HG02943 (cell line): ENCODE data around the gene CDCA3.

Experiments
- ATAC-seq: cut with Tn5 transposase; IDR thresholded peaks from one replicate; pipeline ENCODE4 v1.9.1; 2021; ENCODE audit warnings: mild to moderate bottlenecking, low read depth, moderate library complexity; ENCODE audit not compliant: unreplicated experiment

CDCA3 gene

DNA sequence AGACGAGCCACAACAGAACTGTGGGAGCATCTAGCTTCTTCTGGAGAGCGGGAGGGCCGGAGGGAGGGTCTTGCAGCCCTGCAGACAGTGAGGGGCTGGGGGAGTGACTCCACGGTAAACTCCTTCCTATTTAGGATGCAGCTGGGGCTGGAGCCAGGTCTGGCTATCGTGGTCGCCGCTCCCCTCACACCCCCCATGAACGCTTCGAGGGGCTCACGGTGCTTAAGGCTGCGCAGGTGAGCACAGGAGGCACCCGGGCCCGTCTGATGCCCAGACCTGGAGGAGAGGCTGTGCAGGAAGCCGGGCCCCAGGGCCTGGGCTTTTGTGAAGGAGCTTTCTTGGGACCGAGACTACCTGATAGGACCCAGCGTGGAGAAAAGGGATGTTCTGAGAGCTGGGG, 14.2 kb downstream of the CDCA3 start:
- no peak for ATAC-seq

DNA sequence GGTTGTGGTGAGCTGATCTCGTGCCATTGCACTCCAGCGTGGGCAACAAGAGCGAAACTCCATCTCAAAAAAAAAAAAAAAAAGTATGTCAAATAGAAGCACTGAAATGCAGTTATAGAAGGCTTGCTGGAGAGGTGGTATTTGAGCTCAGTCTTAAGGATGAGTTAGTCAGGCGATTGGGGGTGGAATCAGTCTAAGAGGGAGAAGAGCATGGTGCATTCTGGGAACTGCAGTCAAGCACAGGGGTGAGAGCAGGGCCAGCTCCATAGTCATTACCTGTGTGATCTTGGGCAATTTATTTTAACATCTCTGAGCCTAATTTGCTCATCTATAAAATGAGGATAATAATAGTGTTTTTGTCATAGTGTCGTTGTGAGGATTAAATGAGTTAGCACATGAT, 16.2 kb downstream of the CDCA3 start:
- ATAC-seq = no peak

DNA sequence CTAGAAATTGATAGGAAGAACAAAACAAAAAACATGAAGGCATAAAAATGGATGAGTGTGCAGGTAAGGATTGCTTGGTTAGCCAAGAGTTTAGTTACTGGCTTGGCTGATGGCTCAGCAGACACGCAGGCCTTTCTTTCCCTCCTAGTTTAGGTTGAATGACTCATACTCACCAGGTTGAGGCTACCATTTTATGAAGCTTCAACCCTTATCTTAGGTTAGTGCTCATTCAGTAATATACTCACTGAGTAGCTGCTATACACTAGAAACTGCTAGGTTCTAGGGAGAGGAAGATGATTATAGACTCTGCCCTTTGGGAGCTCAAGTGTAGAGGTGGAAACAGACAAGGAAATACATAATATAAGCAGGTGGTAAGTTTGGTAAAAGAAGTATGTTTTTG, 16.8 kb downstream of the CDCA3 start:
- ATAC-seq = no peak

DNA sequence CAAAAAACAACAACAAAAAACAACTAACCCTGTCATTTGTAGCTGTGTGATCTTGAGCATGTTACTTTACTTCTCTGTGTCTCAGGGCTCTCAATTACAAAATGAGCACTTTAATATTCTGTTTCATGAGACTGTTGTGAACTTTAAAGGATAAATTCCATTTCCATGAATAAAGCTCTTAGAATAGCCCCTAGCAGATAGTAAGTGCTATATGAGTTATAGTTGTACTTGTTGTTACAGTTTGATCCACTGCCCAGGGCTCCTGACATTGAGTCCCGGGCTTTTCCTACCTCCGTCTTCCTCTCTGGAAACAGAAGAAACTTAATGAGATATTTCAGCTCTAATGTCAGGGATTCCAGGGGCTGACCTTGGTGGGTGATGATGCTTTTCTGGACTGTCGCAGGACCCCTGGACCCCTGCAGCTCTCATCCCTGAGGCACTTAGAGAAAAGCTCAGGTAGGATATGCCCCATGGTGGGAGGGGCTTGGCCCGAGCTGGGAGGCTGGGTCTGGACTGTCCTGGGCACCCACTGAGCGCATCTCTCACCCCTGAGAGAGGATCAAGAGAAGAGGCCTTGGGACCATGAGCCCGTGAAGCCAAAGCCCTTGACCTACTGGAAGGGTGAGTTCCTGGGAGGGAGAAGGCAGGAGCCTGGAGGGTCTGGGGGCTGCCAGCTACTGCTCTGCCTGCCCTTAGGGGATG, 17.7 kb downstream of the CDCA3 start:
- no peak for ATAC-seq

DNA sequence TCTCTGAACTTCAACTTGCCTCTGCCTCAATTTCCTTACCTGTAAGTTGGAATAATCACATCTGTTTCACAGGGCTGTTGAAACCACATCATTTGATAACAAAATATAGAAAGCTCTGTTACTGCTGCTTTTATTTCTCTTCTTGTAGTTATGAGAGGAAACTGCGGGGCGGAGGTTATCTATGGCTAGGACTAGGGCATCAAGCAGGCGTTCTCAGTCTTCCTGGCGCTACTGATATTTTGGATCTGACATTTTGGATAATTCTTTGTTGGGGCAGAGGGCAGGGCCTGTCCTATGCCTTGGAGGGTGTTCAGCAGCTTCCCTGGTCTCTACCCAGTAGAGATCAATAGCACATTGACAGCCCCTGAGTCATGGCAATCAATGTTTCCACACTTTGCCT, 19.0 kb downstream of the CDCA3 start:
- no peak for ATAC-seq

DNA sequence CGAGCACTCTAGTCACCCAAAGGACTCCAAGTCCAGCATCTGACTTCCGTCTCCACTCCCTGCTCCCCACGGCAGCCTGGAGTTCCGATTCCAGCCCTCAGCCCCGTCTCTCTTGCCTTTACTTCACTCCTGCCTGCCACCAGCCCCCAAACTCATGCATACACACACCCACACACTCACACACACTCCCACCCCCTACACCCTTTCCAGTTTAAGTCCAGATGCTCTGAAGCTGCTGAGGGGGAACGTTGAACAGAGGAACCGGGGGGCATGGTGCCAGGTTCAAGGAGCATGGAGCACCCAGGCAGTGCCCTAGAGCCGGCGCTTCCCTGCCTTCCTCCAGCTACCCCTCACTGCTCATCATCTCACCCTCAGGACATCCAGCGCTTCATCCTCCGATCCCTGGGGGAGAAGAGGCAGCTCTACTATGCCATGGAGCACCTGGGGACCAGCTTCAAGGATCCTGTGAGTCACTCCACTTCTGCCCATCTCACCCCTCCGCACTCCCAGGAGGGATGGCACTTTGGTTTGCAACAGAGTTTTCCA, 19.6 kb downstream of the CDCA3 start:
- ATAC-seq = no peak

DNA sequence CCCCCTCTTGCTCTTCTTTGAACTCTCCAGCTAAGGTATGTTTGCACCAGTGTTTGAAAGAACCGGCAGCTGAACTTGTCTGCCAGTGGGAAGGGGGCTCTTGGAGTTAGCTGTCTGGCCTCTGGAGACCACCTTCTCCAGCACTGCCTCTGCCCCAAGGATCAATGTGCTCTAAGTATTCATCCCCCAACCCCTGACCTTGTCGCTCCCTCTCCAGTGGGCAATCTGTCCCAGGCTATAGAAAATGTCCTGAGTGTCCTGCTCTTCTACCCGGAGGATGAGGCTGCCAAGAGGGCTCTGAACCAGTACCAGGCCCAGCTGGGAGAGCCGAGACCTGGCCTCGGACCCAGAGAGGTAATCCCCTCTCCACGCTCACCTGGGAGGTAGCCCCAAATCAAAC, 20.1 kb downstream of the CDCA3 start:
- ATAC-seq = no peak

DNA sequence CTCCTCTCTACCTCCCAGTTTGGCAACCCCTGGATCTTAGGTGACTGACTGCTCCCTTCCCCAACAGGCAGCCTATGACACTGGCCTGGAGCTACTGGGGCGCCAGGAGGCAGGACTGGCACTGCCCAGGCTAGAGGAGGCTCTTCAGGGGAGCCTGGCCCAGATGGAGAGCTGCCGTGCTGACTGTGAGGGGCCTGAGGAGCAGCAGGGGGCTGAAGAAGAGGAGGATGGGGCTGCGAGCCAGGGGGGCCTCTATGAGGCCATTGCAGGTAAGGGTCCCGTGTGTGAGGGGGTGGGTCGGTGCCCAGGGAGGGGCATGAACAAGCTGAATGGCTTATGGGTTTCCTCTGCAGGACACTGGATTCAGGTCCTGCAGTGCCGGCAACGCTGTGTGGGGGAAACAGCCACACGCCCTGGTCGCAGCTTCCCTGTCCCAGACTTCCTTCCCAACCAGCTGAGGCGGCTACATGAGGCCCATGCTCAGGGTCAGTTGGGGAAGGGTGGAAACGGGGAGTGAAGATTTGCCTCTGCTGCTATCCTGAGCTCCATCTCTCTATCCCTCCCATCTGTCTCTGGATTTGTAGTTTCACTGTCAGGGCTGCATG, 20.7 kb downstream of the CDCA3 start:
- ATAC-seq = no peak

DNA sequence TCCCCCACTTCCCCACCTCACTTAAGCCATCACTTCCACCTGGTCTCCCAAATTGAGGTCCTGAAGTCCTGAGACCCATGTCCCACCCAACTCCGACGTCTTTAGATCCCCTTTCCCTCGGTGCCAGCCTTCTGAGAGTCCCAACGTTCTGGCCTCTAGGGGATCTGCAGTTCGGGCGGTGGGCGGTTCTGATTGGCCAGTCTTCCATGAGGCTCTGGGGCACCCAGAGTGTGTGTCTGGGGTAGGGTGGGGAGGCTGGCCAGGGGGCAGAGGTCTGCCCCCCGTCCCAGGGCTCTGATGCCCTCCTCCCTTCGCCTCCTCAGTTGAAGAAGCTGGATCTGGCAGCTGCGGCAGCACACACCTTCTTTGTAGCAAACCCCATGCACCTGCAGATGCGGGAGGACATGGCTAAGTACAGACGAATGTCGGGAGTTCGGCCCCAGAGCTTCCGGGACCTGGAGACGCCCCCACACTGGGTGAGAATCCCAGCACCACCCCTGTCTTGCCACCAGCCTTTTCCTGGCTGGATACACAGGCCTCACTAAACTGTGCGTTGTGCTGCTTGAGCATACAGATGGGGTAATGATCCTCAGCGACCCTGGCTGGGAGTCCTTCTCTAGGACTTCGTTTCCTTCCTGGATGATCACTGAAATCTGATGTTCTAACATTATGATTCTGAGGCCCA, 21.4 kb downstream of the CDCA3 start:
- ATAC-seq = no peak

DNA sequence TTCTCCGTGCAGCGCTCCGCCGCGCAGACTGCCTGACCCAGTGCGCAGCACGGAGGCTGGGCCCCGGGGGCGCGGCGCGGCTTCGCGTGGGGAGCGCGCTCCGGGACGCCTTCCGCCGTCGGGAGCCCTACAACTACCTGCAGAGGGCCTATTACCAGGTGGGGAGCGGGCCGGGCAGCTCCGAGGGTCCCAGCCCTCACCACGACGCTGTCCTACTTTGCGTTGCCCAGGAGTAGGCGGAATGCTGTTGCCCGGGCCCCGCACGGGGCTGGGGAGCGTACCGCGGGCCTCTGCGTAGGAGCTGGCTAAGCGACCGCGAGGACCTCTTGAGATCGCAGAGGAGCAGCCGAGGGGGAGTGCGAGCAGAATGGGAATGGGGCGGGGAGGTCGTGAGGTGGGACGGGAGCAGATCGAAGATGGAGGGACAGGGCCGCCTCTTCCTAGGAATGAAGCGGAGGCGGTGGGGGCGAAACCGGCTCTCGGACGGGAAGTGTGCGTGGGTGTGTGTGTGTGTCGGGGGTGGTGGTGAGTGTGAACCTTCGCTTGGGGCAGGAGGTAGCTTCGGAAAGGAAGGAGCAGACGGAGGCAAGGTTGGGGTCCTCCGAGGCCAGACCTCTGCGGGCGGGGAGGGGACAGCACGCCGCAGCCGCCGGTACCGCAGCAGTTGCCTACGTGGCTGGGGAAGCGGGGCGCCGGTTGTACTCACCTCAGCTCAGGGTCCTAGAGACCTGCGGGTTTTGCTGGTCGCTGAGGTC, 22.1 kb downstream of the CDCA3 start:
- ATAC-seq = no peak

DNA sequence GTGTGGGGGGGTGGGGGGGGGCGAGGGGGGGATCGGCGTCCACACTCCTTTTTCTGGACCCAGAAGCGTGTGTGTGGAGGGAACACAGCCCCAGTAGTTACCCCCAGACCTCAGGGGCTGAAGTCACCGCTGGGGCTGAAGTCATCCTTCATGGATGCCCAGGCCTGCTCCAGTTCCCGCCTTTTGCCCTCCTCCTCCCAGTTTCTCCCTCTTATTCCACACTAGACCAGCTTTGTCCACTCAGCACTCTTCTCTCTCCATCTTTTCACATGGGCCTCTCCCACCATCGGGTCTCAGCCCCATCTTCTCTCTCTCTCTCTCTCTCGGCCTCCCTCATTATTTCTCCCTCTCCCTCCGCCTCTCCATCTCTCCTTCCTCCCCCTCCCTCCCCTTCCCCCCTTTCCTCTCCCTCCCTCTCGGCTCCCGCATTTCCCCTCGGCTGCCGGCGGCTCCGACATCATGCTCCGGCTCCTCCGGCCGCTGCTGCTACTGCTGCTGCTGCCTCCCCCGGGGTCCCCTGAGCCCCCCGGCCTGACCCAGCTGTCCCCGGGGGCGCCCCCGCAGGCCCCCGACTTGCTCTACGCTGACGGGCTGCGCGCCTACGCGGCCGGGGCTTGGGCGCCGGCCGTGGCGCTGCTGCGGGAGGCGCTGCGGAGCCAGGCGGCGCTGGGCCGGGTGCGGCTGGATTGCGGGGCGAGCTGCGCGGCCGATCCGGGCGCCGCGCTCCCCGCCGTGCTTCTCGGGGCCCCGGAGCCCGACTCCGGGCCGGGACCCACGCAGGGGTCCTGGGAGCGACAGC, 22.9 kb downstream of the CDCA3 start, which contains the start of gene P3H3:
Gene P3H3 (plus strand): TSS at position 426 of the 799 bp plus-strand sequence. CDS start 34 bp downstream, at position 460.
- ATAC-seq = no peak

DNA sequence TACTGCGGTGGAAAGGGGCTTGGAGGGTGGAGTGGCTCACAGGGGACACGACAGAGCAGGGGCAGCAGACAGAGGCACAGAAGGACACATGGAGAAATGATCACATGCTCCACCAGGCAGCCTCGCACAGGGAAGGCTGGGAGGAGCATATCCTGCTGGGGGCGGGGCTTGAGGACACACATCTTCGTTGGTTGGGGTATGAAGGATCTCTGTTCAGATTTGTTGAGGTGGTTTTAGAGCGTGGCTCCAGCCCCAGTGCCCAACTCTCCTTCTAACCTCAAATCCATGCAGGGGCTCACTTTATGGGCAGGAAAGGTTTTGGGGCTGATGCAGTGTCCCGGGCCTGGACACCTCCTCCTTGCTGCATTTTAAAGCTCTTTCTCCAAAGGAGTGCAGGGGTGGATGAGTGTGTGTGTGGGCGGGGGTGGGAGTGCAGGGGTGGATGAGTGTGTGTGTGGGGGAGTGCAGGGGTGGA, 23.6 kb downstream of the CDCA3 start:
- no peak for ATAC-seq

DNA sequence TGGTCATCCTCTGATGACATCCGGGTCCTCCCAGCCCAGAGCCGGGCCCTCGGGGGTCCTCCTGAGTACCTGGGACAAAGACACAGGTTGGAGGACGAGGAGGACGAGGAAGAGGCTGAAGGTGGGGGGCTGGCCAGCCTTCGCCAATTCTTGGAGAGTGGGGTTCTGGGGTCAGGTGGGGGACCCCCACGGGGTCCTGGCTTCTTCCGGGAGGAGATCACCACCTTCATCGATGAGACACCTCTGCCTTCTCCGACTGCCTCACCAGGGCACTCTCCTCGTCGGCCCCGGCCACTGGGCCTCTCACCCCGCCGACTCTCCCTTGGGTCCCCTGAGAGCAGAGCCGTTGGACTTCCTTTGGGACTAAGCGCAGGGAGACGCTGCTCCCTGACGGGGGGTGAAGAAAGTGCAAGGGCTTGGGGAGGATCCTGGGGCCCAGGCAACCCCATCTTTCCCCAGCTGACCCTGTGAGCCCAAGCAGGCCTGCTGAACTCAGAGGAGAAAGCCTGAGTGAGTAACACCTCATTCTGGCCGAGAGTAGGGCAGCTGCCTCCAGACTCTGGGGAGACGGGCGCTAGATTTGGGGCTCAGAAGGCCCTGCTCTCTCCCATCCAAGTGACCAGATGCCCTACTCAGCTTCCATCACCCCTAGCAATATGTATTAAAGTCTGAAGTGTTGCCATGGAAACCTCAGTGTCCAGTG, 24.2 kb downstream of the CDCA3 start:
- ATAC-seq = no peak

DNA sequence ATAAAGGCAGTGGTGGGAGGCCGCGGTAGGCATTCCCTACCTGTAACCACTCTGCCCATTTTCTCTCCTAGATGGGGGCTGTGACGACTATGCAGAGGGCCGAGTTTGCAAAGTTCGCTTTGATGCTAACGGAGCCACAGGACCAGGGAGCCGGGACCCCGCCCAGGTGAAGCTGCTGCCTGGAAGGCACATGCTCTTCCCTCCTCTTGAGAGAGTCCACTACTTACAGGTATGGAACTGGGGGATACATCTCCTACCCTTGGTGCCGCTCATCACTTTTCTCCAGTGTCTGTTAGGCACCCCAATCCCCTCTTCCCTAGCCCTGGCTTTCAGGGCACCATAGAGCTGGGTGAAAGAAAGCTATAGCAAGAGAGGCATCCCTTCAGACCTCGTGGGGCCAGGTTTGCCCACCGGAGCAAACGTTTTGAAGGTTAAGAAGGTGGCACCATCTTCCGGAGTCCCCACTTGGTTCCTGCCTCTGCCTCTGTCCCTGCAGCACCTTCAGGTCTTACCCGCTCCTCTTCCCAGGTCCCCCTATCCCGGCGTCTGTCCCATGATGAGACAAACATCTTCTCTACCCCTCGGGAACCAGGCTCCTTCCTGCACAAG, 24.9 kb downstream of the CDCA3 start:
- no peak for ATAC-seq

DNA sequence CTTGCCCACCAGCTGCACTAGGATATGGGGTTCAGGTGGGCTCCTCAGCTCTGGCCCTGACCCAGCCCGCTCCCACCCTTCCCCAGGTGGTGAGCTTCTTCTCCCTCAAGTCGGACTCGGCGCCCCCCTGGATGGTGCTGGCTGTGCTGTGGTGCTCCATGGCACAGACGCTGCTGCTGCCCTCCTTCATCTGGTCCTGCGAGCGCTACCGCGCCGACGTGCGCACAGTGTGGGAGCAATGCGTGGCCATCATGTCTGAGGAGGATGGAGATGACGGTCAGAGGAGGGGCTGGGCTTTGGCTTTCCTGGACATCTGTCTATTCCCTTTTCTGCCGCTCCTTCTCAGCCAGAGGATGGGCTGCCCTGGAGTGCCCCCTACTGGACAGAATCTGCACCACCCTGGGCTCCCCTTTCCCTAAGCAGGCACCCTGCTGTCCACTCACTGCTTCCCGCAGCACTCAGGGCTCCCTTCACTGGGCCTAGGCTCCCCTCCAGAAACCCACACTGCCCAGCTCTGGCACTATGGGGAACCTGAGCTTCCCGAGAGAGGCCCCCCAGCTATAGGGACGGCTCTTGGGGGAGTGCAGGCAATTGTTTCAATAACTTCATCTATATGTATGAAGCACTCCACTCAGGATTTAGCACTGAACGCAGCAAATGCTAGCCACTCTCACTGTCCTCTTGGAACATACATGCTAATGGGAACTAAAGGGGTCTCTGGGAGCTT, 25.5 kb downstream of the CDCA3 start:
- no peak for ATAC-seq

DNA sequence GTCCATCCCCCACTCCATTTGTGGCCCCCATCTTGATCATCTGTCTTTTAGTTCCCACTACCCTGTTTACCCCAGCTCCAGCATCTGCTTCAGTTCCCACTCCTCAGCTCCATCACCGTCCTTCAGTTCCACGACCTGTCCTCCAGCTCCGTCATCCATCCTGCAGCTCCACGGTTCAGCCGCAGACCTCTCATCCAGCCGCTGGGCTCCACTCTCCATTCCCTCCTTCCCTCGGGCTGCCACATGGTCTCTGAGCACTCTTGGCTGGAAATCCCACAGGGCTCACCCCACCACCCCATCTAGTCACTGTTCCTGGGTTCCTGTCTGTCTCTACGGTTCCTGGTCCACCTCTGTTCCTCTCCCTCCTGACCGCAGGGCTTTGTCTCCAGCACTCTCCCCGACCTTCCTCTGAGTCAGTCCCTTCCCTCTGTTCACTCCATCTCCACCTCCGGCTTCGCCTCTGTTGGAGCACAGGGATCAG, 26.1 kb downstream of the CDCA3 start:
- no peak for ATAC-seq

DNA sequence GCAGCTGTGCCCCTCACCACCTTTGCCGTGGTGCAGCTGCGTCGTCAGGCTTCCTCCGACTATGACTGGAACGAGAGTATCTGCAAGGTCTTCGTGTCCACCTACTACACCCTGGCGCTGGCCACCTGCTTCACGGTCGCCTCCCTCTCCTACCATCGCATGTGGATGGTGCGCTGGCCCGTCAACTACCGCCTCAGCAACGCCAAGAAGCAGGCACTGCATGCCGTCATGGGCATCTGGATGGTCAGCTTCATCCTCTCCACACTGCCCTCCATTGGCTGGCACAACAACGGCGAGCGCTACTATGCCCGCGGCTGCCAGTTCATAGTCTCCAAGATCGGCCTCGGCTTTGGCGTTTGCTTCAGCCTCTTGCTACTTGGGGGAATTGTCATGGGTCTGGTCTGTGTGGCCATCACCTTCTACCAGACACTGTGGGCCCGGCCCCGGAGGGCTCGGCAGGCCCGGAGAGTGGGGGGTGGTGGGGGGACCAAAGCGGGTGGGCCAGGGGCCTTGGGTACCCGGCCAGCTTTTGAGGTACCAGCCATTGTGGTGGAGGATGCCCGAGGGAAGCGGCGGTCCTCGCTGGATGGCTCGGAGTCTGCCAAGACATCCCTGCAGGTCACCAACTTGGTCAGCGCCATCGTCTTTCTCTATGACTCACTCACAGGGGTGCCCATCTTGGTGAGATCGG, 26.9 kb downstream of the CDCA3 start:
- ATAC-seq = no peak
